ENCODE measurements around the gene ATG2A. TPM values are rescaled to one million over a fixed set of nuclear protein-coding genes. Genes with fewer than 3 reads are reported as not detected.

ATG2A gene
- total RNA-seq, 1 donor from 2014 or later = 14.6 TPM

GRCh38 chr11:64861227-64861975, 55.6 kb downstream of the ATG2A start:
- intact Hi-C loops (cut with DNase I) = no loop called here
- DNase-seq (ENCODE audit: low spot score) = no peak

- intact Hi-C loops (cut with DNase I) = no loop called here
- DNase-seq (ENCODE audit: low spot score) = no peak
Measured at GRCh38 chr11:64859542-64860414, 57.2 kb downstream of the ATG2A start.

GRCh38 chr11:64858467-64859263, 58.3 kb downstream of the ATG2A start:
- DNase-seq (ENCODE audit: low spot score) = peak; percentile 87
- intact Hi-C loops (cut with DNase I) = no loop called here

GRCh38 chr11:64857485-64857884, 59.5 kb downstream of the ATG2A start:
- intact Hi-C loops (cut with DNase I) = no loop called here
- no peak for DNase-seq (ENCODE audit: low spot score)

GRCh38 chr11:64856382-64857227, 60.4 kb downstream of the ATG2A start:
- intact Hi-C loops (cut with DNase I) = no loop called here
- peak; percentile 92 for DNase-seq (ENCODE audit: low spot score)

- intact Hi-C loops (cut with DNase I) = loop anchor here (2.0 kb wide), 1 partner anchor 21 kb away; no protein-coding TSS in a partner anchor
- no peak for DNase-seq (ENCODE audit: low spot score)
Measured at GRCh38 chr11:64855596-64856304, 61.3 kb downstream of the ATG2A start.

- intact Hi-C loops (cut with DNase I) = loop anchor here (2.0 kb wide), 1 partner anchor 22 kb away; no protein-coding TSS in a partner anchor
Measured at GRCh38 chr11:64854534-64855502, 62.2 kb downstream of the ATG2A start.

GRCh38 chr11:64854157-64854533, 62.9 kb downstream of the ATG2A start:
- intact Hi-C loops (cut with DNase I) = loop anchor here (2.0 kb wide), 1 partner anchor 23 kb away; no protein-coding TSS in a partner anchor
- no peak for DNase-seq (ENCODE audit: low spot score)

More at GRCh38 chr11:64854534-64855502, 62.2 kb downstream of the ATG2A start:
- DNase-seq (ENCODE audit: low spot score) = peak; percentile 95

GRCh38 chr11:64853709-64854108, 63.3 kb downstream of the ATG2A start:
- no peak for DNase-seq (ENCODE audit: low spot score)
- intact Hi-C loops (cut with DNase I) = loop anchor here (2.0 kb wide), 1 partner anchor 23 kb away; no protein-coding TSS in a partner anchor

- intact Hi-C loops (cut with DNase I) = no loop called here
- DNase-seq (ENCODE audit: low spot score) = no peak
Measured at GRCh38 chr11:64852804-64853509, 64.1 kb downstream of the ATG2A start.

GRCh38 chr11:64851831-64852351, 65.1 kb downstream of the ATG2A start:
- intact Hi-C loops (cut with DNase I) = no loop called here
- DNase-seq (ENCODE audit: low spot score) = no peak

- intact Hi-C loops (cut with DNase I) = no loop called here
- DNase-seq (ENCODE audit: low spot score) = no peak
Measured at GRCh38 chr11:64850979-64851567, 65.9 kb downstream of the ATG2A start.

- intact Hi-C loops (cut with DNase I) = loop anchor here (2.0 to 10.0 kb wide), 3 partner anchors 163 to 269 kb away; partner anchors contain the start of gene ARL2
- no peak for DNase-seq (ENCODE audit: low spot score)
Measured at GRCh38 chr11:64849598-64850356, 67.2 kb downstream of the ATG2A start.

- intact Hi-C loops (cut with DNase I) = loop anchor here (2.0 to 10.0 kb wide), 3 partner anchors 163 to 270 kb away; partner anchors contain the start of gene ARL2
Measured at GRCh38 chr11:64848826-64849597, 68.0 kb downstream of the ATG2A start.

More at GRCh38 chr11:64848826-64849597, 68.0 kb downstream of the ATG2A start:
- DNase-seq (ENCODE audit: low spot score) = no peak
